GM19467 (cell line): ENCODE measurements around the gene RRBP1.

ENCODE experiments used
- ATAC-seq: cut with Tn5 transposase; IDR thresholded peaks from one replicate; pipeline ENCODE4 v1.9.1; 2021; ENCODE audit warnings: mild to moderate bottlenecking, moderate library complexity; ENCODE audit not compliant: unreplicated experiment

The RRBP1 gene

GRCh38 chr20:17650301-17651128 is 31.5 kb downstream of the RRBP1 start:
- ATAC-seq = no peak

DNA sequence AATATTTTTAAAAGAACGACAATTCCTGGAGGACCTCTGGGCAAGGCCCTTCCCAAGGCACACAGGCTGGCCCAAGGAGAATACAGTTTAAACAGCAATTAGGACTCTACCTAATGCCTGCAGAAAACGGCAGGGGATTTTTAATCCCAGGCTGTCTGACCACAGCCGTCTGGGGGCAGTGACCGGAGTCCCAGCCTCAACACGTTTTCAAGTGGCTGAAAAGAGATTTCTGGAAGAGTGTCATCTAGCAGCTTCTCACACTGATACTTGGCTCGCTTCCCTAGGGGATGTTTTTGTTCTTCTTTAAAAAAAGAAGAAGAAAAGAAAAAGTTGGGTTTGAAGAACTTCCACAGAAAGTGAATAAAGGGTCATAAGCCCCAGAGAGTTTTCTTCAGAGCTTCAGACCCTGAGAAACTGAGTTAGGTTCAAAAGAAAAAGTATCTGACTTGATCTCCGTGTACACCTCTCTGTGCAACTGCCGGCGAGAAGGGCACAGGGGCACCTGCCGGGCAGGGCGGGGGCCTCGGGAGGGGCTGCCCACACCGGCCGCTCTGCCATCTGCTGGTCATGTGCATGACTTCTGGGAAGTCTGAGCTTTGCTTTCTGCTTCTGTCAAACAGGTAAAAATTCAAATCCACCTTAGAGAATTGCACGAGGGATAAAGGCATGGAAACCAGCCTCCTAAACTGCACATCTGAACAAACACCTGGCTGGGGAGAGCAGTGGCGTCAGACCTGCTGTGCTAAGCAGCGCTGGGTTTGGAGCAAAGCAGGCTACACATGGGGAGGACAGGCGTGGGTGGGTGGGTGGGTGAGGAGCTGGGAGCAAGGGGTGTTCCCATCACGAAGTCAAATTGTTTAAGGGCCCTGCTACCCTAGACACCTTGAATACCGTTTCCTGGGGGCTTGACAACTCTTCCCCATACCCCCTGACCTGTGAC is 33.0 kb downstream of the RRBP1 start:
- no peak for ATAC-seq

- ATAC-seq = no peak
These were observed 33.8 kb downstream of the RRBP1 start for GRCh38 chr20:17648315-17648646.

GRCh38 chr20:17647391-17648314 is 34.4 kb downstream of the RRBP1 start:
- ATAC-seq = no peak

- no peak for ATAC-seq
These were observed 35.1 kb downstream of the RRBP1 start for GRCh38 chr20:17646961-17647301.

DNA sequence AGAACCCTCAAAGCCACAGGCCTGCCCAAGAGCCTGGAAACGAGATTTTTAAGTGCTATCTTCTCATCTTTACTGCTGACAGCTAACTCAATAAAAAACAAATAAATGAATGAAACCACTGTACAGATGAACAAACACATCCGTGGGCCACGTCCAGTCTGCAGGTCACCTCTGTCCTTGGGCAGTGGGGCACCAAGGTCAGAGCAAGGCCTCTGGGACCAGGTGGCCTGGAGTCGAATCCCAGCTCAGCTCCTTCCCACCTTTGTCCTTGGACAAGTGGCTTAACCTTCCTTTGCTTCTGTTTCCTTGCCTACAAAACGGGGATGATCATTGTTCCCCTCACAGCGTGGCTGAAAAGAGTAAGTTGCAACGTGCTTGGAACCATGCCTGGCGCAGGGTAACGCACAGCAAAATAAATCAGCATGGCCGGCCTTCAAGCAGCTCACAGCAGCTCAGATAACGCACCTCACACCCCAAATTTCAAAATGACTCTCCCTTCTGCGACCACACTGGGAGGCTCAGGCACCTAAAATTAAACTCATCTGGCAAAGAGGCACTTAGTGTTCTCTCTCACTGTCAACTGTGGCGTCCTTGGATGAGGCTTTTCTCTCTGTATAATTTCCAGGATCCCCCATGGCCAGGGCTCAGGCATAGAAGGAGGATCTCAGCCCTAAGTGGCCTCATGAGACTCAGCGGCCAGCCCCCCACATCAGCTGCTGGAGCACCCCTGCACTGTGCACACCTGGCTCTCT is 35.7 kb downstream of the RRBP1 start:
- ATAC-seq = no peak

- no peak for ATAC-seq
These were observed 36.4 kb downstream of the RRBP1 start for GRCh38 chr20:17645546-17646208.

- ATAC-seq = no peak
These were observed 37.0 kb downstream of the RRBP1 start for GRCh38 chr20:17645010-17645409.

- no peak for ATAC-seq
These were observed 37.6 kb downstream of the RRBP1 start for GRCh38 chr20:17644451-17644850.

DNA sequence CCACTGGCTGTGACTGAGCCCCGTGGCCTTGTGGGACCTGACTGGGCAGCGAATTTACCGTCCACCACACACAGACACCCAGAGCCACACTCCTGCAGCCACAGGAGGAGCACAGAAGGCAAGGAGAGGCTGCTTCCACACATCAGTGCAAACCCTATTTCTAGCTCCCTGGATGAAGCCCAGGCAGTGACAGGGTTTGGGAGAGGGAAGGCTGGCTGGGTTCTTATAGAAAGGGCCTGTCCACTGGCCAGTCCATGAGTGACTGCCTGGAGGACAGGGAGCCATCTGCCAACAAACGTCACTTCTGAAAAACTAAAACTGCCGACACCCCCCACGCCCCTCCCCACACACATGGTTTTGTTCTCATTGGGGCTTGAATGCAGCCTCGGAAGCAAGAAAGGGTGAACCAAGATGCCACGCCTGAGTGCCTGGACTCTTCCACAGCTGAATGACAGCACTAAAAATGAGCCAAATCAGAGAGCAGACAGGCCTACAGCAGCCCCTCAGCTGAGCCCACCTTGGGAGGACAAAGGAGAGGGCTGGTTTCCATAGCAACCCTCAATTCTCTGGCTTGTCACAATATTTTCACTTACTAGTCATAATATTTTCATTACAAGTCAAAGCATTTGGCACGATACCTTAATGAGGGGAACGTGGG is 38.4 kb downstream of the RRBP1 start:
- no peak for ATAC-seq

GRCh38 chr20:17642404-17643269 is 39.4 kb downstream of the RRBP1 start:
- ATAC-seq = no peak

GRCh38 chr20:17641993-17642392 is 40.0 kb downstream of the RRBP1 start:
- ATAC-seq = no peak

GRCh38 chr20:17641520-17641964 is 40.5 kb downstream of the RRBP1 start:
- no peak for ATAC-seq

GRCh38 chr20:17640875-17641378 is 41.1 kb downstream of the RRBP1 start:
- no peak for ATAC-seq

GRCh38 chr20:17640146-17640874 is 41.7 kb downstream of the RRBP1 start:
- no peak for ATAC-seq

DNA sequence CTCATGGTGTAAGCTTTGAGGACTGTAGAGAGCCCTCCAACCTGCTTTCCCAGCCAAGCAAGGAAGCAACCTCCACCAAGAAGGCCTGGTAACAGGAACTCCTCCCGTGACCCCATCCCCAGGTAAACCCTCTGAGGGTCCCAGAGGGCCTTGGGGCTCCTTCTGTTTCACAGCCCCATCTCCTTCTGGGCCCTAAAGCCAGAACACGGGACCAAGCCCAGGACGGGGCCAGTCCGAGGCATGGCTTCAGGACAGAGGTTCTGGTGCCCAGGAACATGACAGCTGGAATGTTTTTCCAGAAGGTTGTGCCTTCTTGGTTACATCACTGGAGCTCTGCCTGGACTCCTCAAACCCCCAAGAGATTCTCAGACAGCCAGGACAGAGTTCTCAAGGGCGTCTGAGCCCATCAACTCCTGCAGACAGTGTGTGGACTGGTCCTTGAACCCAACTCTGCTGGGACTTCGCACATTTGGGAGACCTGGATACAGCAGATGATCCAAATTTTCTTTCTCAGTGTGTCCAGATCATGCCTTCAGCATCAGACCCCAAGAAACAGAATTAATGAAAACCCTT is 43.1 kb downstream of the RRBP1 start:
- ATAC-seq = no peak
